H9 (cell line): ENCODE data around the gene XYLB. TPM values are rescaled to one million over a fixed set of nuclear protein-coding genes. Genes with fewer than 3 reads are reported as not detected.
A peak's percentile ranks its signal among the peaks of the same experiment; 100 is the strongest.

Source experiments
- DNase-seq: peaks from one replicate; pipeline ENCODE4 v3.0.0-alpha.2; 2017
- H2AFZ ChIP-seq: one replicate; pipeline ENCODE4 v1.6.1; 2013; ENCODE audit warnings: mild to moderate bottlenecking, low read length, control low read depth, moderate library complexity
- H2AK5ac ChIP-seq: 2 replicates; pipeline ENCODE4 v1.6.1; 2013; ENCODE audit warnings: low read length, control low read depth, mixed read lengths; ENCODE audit not compliant: insufficient read length
- H2BK120ac ChIP-seq: one replicate; pipeline ENCODE4 v1.6.1; 2013; ENCODE audit warnings: low read depth, mild to moderate bottlenecking, low read length, control low read depth, inconsistent platforms; ENCODE audit not compliant: poor library complexity, severe bottlenecking
- H2BK12ac ChIP-seq: 2 replicates; pipeline ENCODE4 v1.6.1; 2013; ENCODE audit warnings: low read length, control low read depth, mixed read lengths, low read depth; ENCODE audit not compliant: insufficient read length
- H2BK15ac ChIP-seq: 2 replicates; pipeline ENCODE4 v1.6.1; 2013; ENCODE audit warnings: low read depth, low read length, control low read depth
- H2BK20ac ChIP-seq: one replicate; pipeline ENCODE4 v1.6.1; 2013; ENCODE audit warnings: low read depth, mild to moderate bottlenecking, low read length, control low read depth, inconsistent platforms; ENCODE audit not compliant: poor library complexity, severe bottlenecking
- H2BK5ac ChIP-seq: 2 replicates; pipeline ENCODE4 v1.6.1; 2013; ENCODE audit warnings: low read length, control low read depth, mixed read lengths; ENCODE audit not compliant: insufficient read length
- H3K14ac ChIP-seq: 2 replicates; pipeline ENCODE4 v1.6.1; 2013; ENCODE audit warnings: low read length, control low read depth; ENCODE audit not compliant: insufficient read depth
- H3K18ac ChIP-seq: 2 replicates; pipeline ENCODE4 v1.6.1; 2013; ENCODE audit warnings: low read depth, mild to moderate bottlenecking, mixed read lengths, low read length, control low read depth; ENCODE audit not compliant: insufficient read length
- H3K23ac ChIP-seq: 2 replicates; pipeline ENCODE4 v1.6.1; 2013; ENCODE audit warnings: low read length, control low read depth, mixed read lengths, low read depth; ENCODE audit not compliant: insufficient read length
- H3K23me2 ChIP-seq: 2 replicates; pipeline ENCODE4 v1.6.1; 2013; ENCODE audit warnings: low read depth, mild to moderate bottlenecking, mixed read lengths, low read length, control low read depth; ENCODE audit not compliant: insufficient read length, poor library complexity, severe bottlenecking
- H3K27ac ChIP-seq: 2 replicates; pipeline ENCODE4 v1.5.1; 2013; ENCODE audit warnings: low read length, control low read depth, mixed read lengths, low read depth; ENCODE audit not compliant: insufficient read length
- H3K27me3 ChIP-seq: 2 replicates; pipeline ENCODE4 v1.6.1; 2013; ENCODE audit warnings: low read length, control low read depth, inconsistent platforms; ENCODE audit not compliant: insufficient read depth
- H3K4ac ChIP-seq: 2 replicates; pipeline ENCODE4 v1.6.1; 2013; ENCODE audit warnings: low read depth, mild to moderate bottlenecking, control low read depth, inconsistent platforms, low read length, moderate library complexity
- H3K4me1 ChIP-seq: 2 replicates; pipeline ENCODE4 v1.6.1; 2013; ENCODE audit warnings: low read length, control low read depth, inconsistent platforms; ENCODE audit not compliant: insufficient read depth
- H3K4me2 ChIP-seq: 2 replicates; pipeline ENCODE4 v1.6.1; 2013; ENCODE audit warnings: low read length, control low read depth, mixed read lengths; ENCODE audit not compliant: insufficient read length, insufficient read depth
- H3K56ac ChIP-seq: 2 replicates; pipeline ENCODE4 v1.6.1; 2013; ENCODE audit warnings: low read depth, mild to moderate bottlenecking, mixed read lengths, low read length, control low read depth; ENCODE audit not compliant: insufficient read length
- H3K79me1 ChIP-seq: 2 replicates; pipeline ENCODE4 v1.6.1; 2013; ENCODE audit warnings: low read depth, mild to moderate bottlenecking, moderate library complexity, low read length, control low read depth, inconsistent platforms; ENCODE audit not compliant: insufficient read depth, poor library complexity, severe bottlenecking
- H3K79me2 ChIP-seq: 2 replicates; pipeline ENCODE4 v1.6.1; 2013; ENCODE audit warnings: low read length, control low read depth, inconsistent platforms; ENCODE audit not compliant: insufficient read depth
- H3K9ac ChIP-seq: 2 replicates; pipeline ENCODE4 v1.6.1; 2013; ENCODE audit warnings: low read length, control low read depth, mixed read lengths; ENCODE audit not compliant: insufficient read length; ENCODE audit errors: extremely low read depth
- H3K9me3 ChIP-seq: one replicate; pipeline ENCODE4 v1.6.1; 2013; ENCODE audit warnings: low read depth, low read length, inconsistent platforms; ENCODE audit not compliant: control insufficient read depth
- H3T11ph ChIP-seq: one replicate; pipeline ENCODE4 v1.6.1; 2013; ENCODE audit warnings: mild to moderate bottlenecking, low read length, control low read depth, inconsistent platforms
- H4K20me1 ChIP-seq: one replicate; pipeline ENCODE4 v1.6.1; 2013; ENCODE audit not compliant: control insufficient read depth, insufficient read length, insufficient read depth
- H4K5ac ChIP-seq: 2 replicates; pipeline ENCODE4 v1.6.1; 2013; ENCODE audit warnings: low read depth, mild to moderate bottlenecking, mixed read lengths, low read length, control low read depth; ENCODE audit not compliant: insufficient read length
- H4K8ac ChIP-seq: replicated peaks from 2 replicates; pipeline ENCODE4 v1.6.1; 2013; ENCODE audit warnings: low read length, control low read depth, mixed read lengths, low read depth; ENCODE audit not compliant: insufficient read length
- H4K91ac ChIP-seq: 2 replicates; pipeline ENCODE4 v1.6.1; 2013; ENCODE audit warnings: low read depth, mild to moderate bottlenecking, moderate library complexity, mixed read lengths, low read length, control low read depth; ENCODE audit not compliant: insufficient read length
- H3K27ac Mint-ChIP-seq, 3 experiments: 2 replicates in 2 of 3; 3 replicates in 1 of 3; pipeline ENCODE4 v1.8.0; 2020 to 2021; ENCODE audit warnings: mixed read lengths in 3 of 3, mild to moderate bottlenecking in 1 of 3, moderate library complexity in 1 of 3
- H3K27me3 Mint-ChIP-seq: 2 replicates; pipeline ENCODE4 v1.8.0; 2021; ENCODE audit warnings: low read depth, mild to moderate bottlenecking, moderate library complexity, mixed read lengths
- H3K36me3 Mint-ChIP-seq, 3 experiments: 2 replicates in 2 of 3; 3 replicates in 1 of 3; pipeline ENCODE4 v1.8.0; 2020 to 2021; ENCODE audit warnings: low read depth in 3 of 3, mixed read lengths in 3 of 3; ENCODE audit not compliant: insufficient read depth in 1 of 3
- H3K4me1 Mint-ChIP-seq, 2 experiments: 2 replicates each; pipeline ENCODE4 v1.8.0; 2020; ENCODE audit warnings: mixed read lengths in 2 of 2
- H3K4me3 Mint-ChIP-seq, 2 experiments: 2 replicates in 1 of 2; 3 replicates in 1 of 2; pipeline ENCODE4 v1.8.0; 2020 to 2021; ENCODE audit warnings: mild to moderate bottlenecking in 2 of 2, mixed read lengths in 2 of 2, moderate library complexity in 1 of 2
- H3K9me3 Mint-ChIP-seq, 2 experiments: 2 replicates in 1 of 2; 3 replicates in 1 of 2; pipeline ENCODE4 v1.8.0; 2020; ENCODE audit warnings: mild to moderate bottlenecking in 2 of 2, mixed read lengths in 2 of 2, moderate library complexity in 1 of 2
- WGBS: extraction: QIAGEN DNeasy Blood & Tissue Kit; methylation state at CpG from one replicate; pipeline ENCODE4 v1.1.7; 2013; ENCODE audit warnings: missing lambda C conversion rate, low lambda C conversion rate, mixed read lengths; ENCODE audit not compliant: insufficient read length; ENCODE audit errors: extremely low coverage; 5-methylcytosine and 5-hydroxymethylcytosine counted together
- total RNA-seq: library from RNA; stranded (reverse); gene quantifications from 2 replicates; pipeline ENCODE4 v1.2.1, GENCODE V29; 2021
- TF ChIP-seq, protein P1 (sequence below): fragments of 200-600 bp; sonication (generic); conservative IDR thresholded peaks from 3 replicates; pipeline ENCODE4 v1.8.0; 2021; ENCODE audit warnings: antibody characterized with exemption, mild to moderate bottlenecking

XYLB gene
- total RNA-seq, 1 experiment from 2014 or later: 2.6 TPM

GRCh38 chr3:38368238-38368637 lies 21.7 kb downstream of the XYLB start:
- H3K27ac ChIP-seq: no peak overlapping the region
- H3K79me1 ChIP-seq: no peaks in the 10 kb centered on the region
- no peak overlapping the region; the same call in 1 of the 2 replicates for H3K14ac ChIP-seq
- H2BK20ac ChIP-seq: no peak overlapping the region
- H3K36me3 Mint-ChIP-seq: peaks cover 28 to 48% (median 36%) of the 10 kb centered on the region in 3 experiments
- H2AFZ ChIP-seq: no peak overlapping the region
- DNase-seq: no peak
- no peak overlapping the region for H3K4ac ChIP-seq
- H4K91ac ChIP-seq: no peak overlapping the region
- H4K8ac ChIP-seq: no peak overlapping the region
- no peaks in the 10 kb centered on the region for H3K4me1 Mint-ChIP-seq
- no peak overlapping the region for H3K56ac ChIP-seq
- no peaks in the 10 kb centered on the region; the same call in 1 of the 2 replicates for H3K27me3 Mint-ChIP-seq
- H3K27ac Mint-ChIP-seq: no peak overlapping the region
- H3K4me2 ChIP-seq: no peak overlapping the region
- H3K9ac ChIP-seq: no peak overlapping the region
- H3K23me2 ChIP-seq: no peaks in the 10 kb centered on the region
- no peak overlapping the region for H2BK15ac ChIP-seq
- peaks cover 5 to 10% of the 10 kb centered on the region in 2 experiments; a peak in 4 of 5 replicates for H3K9me3 Mint-ChIP-seq
- no peaks in the 10 kb centered on the region for H4K20me1 ChIP-seq
- no peak overlapping the region for H3T11ph ChIP-seq
- no peak overlapping the region for H4K5ac ChIP-seq
- no peaks in the 10 kb centered on the region for H3K79me2 ChIP-seq
- H2AK5ac ChIP-seq: no peak overlapping the region
- no peak overlapping the region for H3K23ac ChIP-seq
- no CpG with 5 or more reads among the region's 5 CpGs for WGBS
- TF ChIP-seq, protein P1, sequence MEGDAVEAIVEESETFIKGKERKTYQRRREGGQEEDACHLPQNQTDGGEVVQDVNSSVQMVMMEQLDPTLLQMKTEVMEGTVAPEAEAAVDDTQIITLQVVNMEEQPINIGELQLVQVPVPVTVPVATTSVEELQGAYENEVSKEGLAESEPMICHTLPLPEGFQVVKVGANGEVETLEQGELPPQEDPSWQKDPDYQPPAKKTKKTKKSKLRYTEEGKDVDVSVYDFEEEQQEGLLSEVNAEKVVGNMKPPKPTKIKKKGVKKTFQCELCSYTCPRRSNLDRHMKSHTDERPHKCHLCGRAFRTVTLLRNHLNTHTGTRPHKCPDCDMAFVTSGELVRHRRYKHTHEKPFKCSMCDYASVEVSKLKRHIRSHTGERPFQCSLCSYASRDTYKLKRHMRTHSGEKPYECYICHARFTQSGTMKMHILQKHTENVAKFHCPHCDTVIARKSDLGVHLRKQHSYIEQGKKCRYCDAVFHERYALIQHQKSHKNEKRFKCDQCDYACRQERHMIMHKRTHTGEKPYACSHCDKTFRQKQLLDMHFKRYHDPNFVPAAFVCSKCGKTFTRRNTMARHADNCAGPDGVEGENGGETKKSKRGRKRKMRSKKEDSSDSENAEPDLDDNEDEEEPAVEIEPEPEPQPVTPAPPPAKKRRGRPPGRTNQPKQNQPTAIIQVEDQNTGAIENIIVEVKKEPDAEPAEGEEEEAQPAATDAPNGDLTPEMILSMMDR: peak; percentile 24; the same call in 1 of the 3 replicates
- H2BK120ac ChIP-seq: no peak overlapping the region
- H3K4me1 ChIP-seq: no peaks in the 10 kb centered on the region
- H2BK12ac ChIP-seq: no peak overlapping the region
- H3K27me3 ChIP-seq: no peaks in the 10 kb centered on the region
- no peak overlapping the region for H3K4me3 Mint-ChIP-seq
- H3K9me3 ChIP-seq: peaks cover 5% of the 10 kb centered on the region
- H2BK5ac ChIP-seq: no peak overlapping the region
- H3K18ac ChIP-seq: no peak overlapping the region
